Right atrium auricular region (tissue), 2 donors: ENCODE measurements around the gene DYSF. TPM values are rescaled to one million over a fixed set of nuclear protein-coding genes. Genes with fewer than 3 reads are reported as not detected.

Experiments used
- DNase-seq: peaks from one replicate; pipeline ENCODE4 v3.0.0-alpha.2; 2019; ENCODE audit warnings: low spot score
- H3K27ac ChIP-seq, 2 donors: fragments of 200-600 bp; sonication (generic); 1 replicate in 1 of 2; 2 replicates in 1 of 2; pipeline ENCODE4 v1.5.1; 2016 to 2019
- H3K27me3 ChIP-seq, 2 donors: fragments of 200-600 bp; sonication (generic); one replicate each; pipeline versions ENCODE4 v1.5.1 to v1.6.0; 2017 to 2019
- H3K36me3 ChIP-seq: fragments of 200-600 bp; sonication (generic); one replicate; pipeline ENCODE4 v1.5.1; 2016
- H3K4me1 ChIP-seq, 2 donors: fragments of 200-600 bp; sonication (generic); one replicate each; pipeline versions ENCODE4 v1.5.1 to v1.6.0; 2017 to 2019
- H3K4me3 ChIP-seq, 2 donors: fragments of 200-600 bp; sonication (generic); 1 replicate in 1 of 2; 2 replicates in 1 of 2; pipeline ENCODE4 v1.5.1; 2017 to 2019; ENCODE audit warnings: mild to moderate bottlenecking in 1 of 2, moderate library complexity in 1 of 2
- H3K9me3 ChIP-seq, 2 donors: fragments of 200-600 bp; sonication (generic); one replicate each; pipeline ENCODE4 v1.5.1; 2019
- total RNA-seq, 2 donors: library from RNA; depleted of rRNA; stranded (reverse); fragments of >200 nt; gene quantifications; one replicate each; pipeline ENCODE4 v1.1.0, GENCODE V29; 2016
- TF ChIP-seq, protein P1 (sequence below), 2 donors: fragments of 200-600 bp; sonication (generic); IDR thresholded peaks; one replicate each; pipeline ENCODE4 v1.5.1; 2019; ENCODE audit warnings: antibody characterized with exemption in 2 of 2

DYSF gene
- total RNA-seq, 2 donors from 2014 or later = 31.3 to 52.1 TPM

DNA sequence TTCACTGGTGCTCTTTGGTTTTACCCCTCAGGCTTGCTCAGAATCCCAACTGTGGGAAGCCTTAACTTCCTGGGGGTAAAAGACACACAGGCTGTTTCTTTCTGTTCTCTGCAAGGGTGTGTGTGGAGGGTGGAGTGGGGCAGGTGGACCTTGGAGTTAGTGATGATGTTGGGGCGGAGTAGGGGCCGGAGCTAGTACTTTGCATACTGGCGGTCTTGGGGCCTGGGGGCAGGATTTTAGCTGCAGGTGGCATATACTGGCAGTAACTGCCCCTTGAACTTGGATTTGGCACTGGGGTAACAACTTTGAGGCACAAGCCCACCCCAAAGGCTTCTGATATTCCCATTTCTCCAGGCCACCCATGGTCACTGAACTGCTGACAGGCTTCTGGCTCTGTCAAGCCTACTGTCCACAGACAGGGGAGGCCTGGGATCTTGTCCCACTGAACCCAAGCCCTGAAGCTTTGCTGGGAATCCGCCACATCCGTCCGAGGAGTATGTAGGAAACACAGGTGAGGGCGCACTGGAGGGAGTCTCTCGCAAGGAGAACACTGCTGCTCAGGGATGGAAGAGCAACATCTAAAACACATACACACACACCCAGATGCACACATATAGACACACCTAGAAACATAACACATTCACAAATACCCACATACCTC, 258.9 kb downstream of the DYSF start:
- H3K27ac ChIP-seq = no peak overlapping the region
- no peaks in the 10 kb centered on the region for H3K27me3 ChIP-seq
- H3K4me3 ChIP-seq = no peak overlapping the region
- no peaks in the 10 kb centered on the region for H3K9me3 ChIP-seq
- no peaks in the 10 kb centered on the region for H3K36me3 ChIP-seq
- peaks cover 0 to 55% of the 10 kb centered on the region in 2 donors for H3K4me1 ChIP-seq
- DNase-seq = no peak
- TF ChIP-seq, protein P1, sequence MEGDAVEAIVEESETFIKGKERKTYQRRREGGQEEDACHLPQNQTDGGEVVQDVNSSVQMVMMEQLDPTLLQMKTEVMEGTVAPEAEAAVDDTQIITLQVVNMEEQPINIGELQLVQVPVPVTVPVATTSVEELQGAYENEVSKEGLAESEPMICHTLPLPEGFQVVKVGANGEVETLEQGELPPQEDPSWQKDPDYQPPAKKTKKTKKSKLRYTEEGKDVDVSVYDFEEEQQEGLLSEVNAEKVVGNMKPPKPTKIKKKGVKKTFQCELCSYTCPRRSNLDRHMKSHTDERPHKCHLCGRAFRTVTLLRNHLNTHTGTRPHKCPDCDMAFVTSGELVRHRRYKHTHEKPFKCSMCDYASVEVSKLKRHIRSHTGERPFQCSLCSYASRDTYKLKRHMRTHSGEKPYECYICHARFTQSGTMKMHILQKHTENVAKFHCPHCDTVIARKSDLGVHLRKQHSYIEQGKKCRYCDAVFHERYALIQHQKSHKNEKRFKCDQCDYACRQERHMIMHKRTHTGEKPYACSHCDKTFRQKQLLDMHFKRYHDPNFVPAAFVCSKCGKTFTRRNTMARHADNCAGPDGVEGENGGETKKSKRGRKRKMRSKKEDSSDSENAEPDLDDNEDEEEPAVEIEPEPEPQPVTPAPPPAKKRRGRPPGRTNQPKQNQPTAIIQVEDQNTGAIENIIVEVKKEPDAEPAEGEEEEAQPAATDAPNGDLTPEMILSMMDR (IDR thresholded peaks at IDR 0.05) = no peak

DNA sequence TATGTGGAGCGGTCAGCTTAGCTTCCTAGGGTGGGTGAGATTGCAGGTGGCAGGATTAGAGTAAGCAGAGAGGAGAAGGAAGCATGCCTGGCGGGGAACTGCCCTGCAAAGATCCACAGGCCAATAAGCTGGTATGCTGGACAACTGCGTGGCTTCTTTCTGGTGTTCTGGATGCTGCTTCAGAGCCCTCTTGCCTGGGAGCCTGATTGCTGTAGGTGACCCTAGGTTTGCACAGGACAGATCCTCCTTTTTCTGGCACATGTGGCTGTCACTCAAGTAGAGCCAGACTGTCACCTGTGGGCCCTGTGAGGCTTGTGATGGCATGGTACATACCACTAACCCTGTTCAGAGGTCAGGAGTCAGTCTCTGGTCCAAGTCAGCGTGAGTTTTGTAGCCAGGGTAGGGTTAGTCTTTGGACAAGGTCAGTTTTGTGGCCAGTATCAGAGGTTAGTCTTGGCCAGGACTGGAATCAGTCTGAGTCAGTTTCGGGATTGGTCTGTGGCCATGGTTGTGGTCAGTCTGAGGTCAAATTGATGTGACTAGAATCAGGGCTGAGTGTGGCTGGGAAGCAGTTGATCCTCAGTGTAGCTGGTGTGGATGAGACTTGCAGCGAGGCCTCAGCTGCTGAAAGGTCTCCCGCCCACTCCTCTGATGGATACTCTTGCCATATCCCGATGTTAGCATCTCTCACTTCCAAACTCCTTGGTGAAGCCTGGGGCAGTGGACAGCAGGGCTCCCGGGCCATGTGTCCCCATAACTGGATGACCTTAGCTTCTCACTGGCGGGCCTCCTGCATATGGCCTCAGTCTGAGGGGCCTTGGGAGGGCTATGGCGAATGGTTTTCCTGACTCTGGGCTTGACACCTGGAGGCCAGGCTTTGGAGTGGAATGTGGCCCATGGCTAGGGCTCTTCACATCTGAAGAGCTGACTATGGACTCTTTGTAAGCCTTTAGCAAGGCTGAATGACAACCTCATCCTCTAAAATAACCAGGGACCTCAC, 260.5 kb downstream of the DYSF start:
- DNase-seq = peak; percentile 68
- Histone ChIP-seq H3K4me3 (no peak overlapping the region), H3K27me3 (no peaks in the 10 kb centered on the region), H3K36me3 (no peaks in the 10 kb centered on the region), H3K27ac (no peak overlapping the region), H3K9me3 (no peaks in the 10 kb centered on the region), H3K4me1 (peaks cover 0 to 68% of the 10 kb centered on the region in 2 donors)
- TF ChIP-seq, protein P1 (IDR thresholded peaks at IDR 0.05) = no peak

DNA sequence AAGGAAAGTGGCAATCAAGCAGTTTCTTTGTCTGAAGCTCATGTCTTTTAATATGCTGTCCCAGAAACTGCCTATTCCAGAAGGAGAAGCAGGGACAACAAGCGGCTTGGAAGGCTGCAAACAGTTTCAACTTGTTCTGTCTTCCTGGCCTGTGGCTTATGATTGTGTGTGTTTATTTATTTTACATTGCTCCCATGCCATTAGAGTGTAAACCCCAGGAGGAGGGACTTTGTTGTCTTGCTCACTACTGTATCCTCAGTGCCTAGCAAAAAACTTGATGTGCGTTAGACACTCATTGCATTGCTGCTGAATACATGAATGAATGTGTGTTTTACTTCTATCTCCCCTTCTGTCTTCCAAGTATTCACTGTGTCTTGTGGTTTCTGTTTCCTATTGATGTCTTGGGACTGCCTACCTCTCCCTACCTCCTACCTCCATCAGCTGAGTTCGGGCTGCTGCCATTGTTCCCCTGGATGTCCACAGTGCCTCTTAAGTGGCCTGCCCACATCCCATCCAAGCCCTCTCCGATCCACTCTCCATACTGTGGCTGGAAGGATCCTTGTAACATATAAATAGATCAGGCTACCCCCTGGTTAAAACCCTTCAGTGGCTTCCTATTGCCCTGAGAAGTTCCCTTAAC, 261.4 kb downstream of the DYSF start:
- H3K4me3 ChIP-seq = no peak overlapping the region
- no peak for DNase-seq
- H3K9me3 ChIP-seq = no peaks in the 10 kb centered on the region
- no peaks in the 10 kb centered on the region for H3K36me3 ChIP-seq
- H3K27ac ChIP-seq = no peak overlapping the region
- no peaks in the 10 kb centered on the region for H3K27me3 ChIP-seq
- peaks cover 0 to 76% of the 10 kb centered on the region in 2 donors for H3K4me1 ChIP-seq
- TF ChIP-seq, protein P1 (IDR thresholded peaks at IDR 0.05) = no peak

DNA sequence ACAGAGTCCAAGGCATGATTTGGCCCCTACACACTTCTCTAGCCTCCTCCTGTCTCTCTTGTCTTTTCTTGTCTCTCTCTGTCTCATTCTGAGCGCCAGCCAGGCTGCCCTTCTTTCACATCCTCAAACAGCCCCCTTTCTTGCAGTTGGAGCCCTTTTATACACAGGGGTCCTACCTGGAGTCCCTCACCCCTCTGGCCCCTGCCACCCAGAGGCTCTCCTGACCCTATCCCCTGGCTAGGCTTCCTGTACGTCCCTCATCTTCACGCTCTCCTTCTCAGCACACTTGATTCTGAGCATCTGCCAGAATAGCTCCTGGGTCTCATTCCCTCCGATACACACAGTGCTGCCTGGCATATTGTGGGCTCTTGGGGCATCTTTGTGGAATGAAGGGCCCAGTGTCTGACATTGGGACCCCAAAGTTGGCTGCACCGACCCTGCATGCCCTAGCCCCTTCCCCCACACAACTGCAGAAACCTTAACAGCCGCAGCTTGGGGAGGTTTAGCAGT, 261.9 kb downstream of the DYSF start:
- Histone ChIP-seq H3K4me3 (no peak overlapping the region), H3K4me1 (peaks cover 0 to 81% of the 10 kb centered on the region in 2 donors), H3K36me3 (no peaks in the 10 kb centered on the region), H3K27ac (peak overlapping the region in 1 of 2 donors; percentile 80), H3K27me3 (no peaks in the 10 kb centered on the region), H3K9me3 (no peaks in the 10 kb centered on the region)
- DNase-seq = no peak
- TF ChIP-seq, protein P1 (IDR thresholded peaks at IDR 0.05) = no peak

DNA sequence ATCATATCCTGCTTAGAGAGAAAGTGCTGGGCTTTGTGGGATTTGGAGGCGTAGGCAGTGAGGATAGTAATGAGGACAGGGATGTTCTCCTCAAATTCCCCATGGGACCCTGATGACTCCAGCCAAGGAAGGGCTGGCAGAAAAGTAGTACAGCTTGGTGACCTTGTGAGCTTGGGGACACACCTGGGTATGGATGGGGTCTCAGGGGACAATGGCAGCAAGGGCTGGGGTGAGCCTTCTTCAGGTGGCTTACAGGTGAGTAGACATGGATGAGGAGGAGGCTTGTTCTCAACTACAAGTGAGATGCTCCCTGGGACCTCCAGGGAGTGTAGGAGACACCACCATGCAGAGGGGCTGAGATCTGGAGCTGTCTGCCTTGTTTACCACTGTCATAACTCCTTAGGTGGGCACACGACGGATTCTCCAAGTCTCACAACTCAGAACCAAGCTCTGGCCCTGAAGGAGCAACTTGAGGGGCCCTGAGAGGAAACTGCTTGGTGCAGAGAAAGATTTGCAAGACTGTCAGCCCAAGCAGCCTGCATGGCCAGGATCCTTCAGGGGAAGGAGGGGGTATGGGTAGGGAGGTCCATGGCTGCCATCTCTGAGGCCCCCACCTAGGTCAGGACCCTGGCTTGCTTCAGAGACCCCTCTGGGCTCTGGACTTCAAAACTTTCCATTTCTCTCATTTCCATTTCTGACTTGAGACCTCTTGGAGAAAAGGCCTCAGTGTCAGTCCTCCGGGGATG, 262.8 kb downstream of the DYSF start:
- H3K27me3 ChIP-seq = no peaks in the 10 kb centered on the region
- H3K4me1 ChIP-seq = peaks cover 0 to 81% of the 10 kb centered on the region in 2 donors
- H3K4me3 ChIP-seq = no peak overlapping the region
- TF ChIP-seq, protein P1 (IDR thresholded peaks at IDR 0.05) = no peak
- H3K27ac ChIP-seq = peak overlapping the region; percentile 63 to 80
- no peaks in the 10 kb centered on the region for H3K36me3 ChIP-seq
- no peaks in the 10 kb centered on the region for H3K9me3 ChIP-seq
- DNase-seq = no peak
